Neural cell (in vitro differentiated cells): Measurements from ENCODE around the gene RPS6KA2. TPM values are rescaled to one million over a fixed set of nuclear protein-coding genes. Genes with fewer than 3 reads are reported as not detected.

Experiments
- H2AFZ ChIP-seq: fragments of 200-600, 300-800 bp; sonication (generic), shearing (Covaris generic); 2 replicates; pipeline ENCODE4 v1.6.0; 2014; ENCODE audit warnings: low read depth, mild to moderate bottlenecking, antibody characterized with exemption, low read length, moderate library complexity
- H3F3A ChIP-seq: fragments of 200-600 bp; shearing (Covaris generic); 2 replicates; pipeline ENCODE4 v1.6.1; 2016; ENCODE audit warnings: mild to moderate bottlenecking, moderate library complexity, mixed read lengths, antibody characterized with exemption, low read length; ENCODE audit not compliant: insufficient read depth, poor library complexity, severe bottlenecking
- H3K27ac ChIP-seq: fragments of 200-600, 300-800 bp; sonication (generic), shearing (Covaris generic); 2 replicates; pipeline ENCODE4 v1.5.1; 2014; ENCODE audit warnings: mild to moderate bottlenecking, low read length, moderate library complexity
- H3K27me3 ChIP-seq: fragments of 300-800, 200-600 bp; sonication (generic), shearing (Covaris generic); 2 replicates; pipeline ENCODE4 v1.6.0; 2014; ENCODE audit warnings: mild to moderate bottlenecking, low read depth, low read length, moderate library complexity; ENCODE audit not compliant: insufficient read depth
- H3K36me3 ChIP-seq: fragments of 300-800, 200-600 bp; sonication (generic), shearing (Covaris generic); 2 replicates; pipeline ENCODE4 v1.5.1; 2014; ENCODE audit warnings: mild to moderate bottlenecking, antibody characterized with exemption, low read length, moderate library complexity; ENCODE audit not compliant: insufficient read depth
- H3K4me2 ChIP-seq: fragments of 300-800, 200-600 bp; sonication (generic), shearing (Covaris generic); 2 replicates; pipeline ENCODE4 v1.6.0; 2014; ENCODE audit warnings: mild to moderate bottlenecking, low read length
- H3K4me3 ChIP-seq: fragments of 300-800, 200-600 bp; sonication (generic), shearing (Covaris generic); 2 replicates; pipeline ENCODE4 v1.5.1; 2014; ENCODE audit warnings: mild to moderate bottlenecking, low read length, moderate library complexity
- H3K79me2 ChIP-seq: fragments of 200-600 bp; shearing (Covaris generic); replicated peaks from 2 replicates; pipeline ENCODE4 v1.6.0; 2014; ENCODE audit warnings: mild to moderate bottlenecking, low read length, moderate library complexity; ENCODE audit not compliant: insufficient read depth
- H3K9ac ChIP-seq: fragments of 300-800, 200-600 bp; sonication (generic), shearing (Covaris generic); 2 replicates; pipeline ENCODE4 v1.6.1; 2016; ENCODE audit warnings: mild to moderate bottlenecking, low read length, mixed read lengths
- H3K9me2 ChIP-seq: fragments of 200-600 bp; shearing (Covaris generic); 2 replicates; pipeline ENCODE4 v1.6.1; 2016; ENCODE audit warnings: mild to moderate bottlenecking, low read length, mixed read lengths; ENCODE audit not compliant: insufficient read depth
- H3K9me3 ChIP-seq: fragments of 200-600, 300-800 bp; sonication (generic), shearing (Covaris generic); 2 replicates; pipeline ENCODE4 v1.6.1; 2016; ENCODE audit warnings: mild to moderate bottlenecking, mixed run types, low read length, moderate library complexity, mixed read lengths
- H4K20me1 ChIP-seq: fragments of 200-600 bp; shearing (Covaris generic); 2 replicates; pipeline ENCODE4 v1.6.1; 2016; ENCODE audit warnings: mild to moderate bottlenecking, mixed run types; ENCODE audit not compliant: insufficient read depth
- CTCF ChIP-seq: fragments of 450-650 bp; IDR thresholded peaks from 2 replicates; pipeline ENCODE4 v1.5.1; 2014; ENCODE audit warnings: antibody characterized with exemption, mild to moderate bottlenecking, moderate library complexity; ENCODE audit not compliant: poor library complexity, severe bottlenecking
- EP300 ChIP-seq: fragments of 450-650 bp; conservative IDR thresholded peaks from 2 replicates; pipeline ENCODE4 v1.6.1; 2014; ENCODE audit warnings: antibody characterized with exemption, mild to moderate bottlenecking, moderate library complexity; ENCODE audit not compliant: poor library complexity, severe bottlenecking
- EZH2 ChIP-seq: fragments of 200-600, 300-800 bp; shearing (Covaris generic), sonication (generic); IDR thresholded peaks from 2 replicates; pipeline ENCODE4 v1.6.1; 2014; ENCODE audit warnings: antibody characterized with exemption, low read length, borderline replicate concordance, mild to moderate bottlenecking; ENCODE audit not compliant: insufficient read depth, poor library complexity, severe bottlenecking
- MXI1 ChIP-seq: fragments of 450-650 bp; conservative IDR thresholded peaks from 2 replicates; pipeline ENCODE4 v1.6.1; 2014; ENCODE audit warnings: antibody characterized with exemption, mild to moderate bottlenecking; ENCODE audit not compliant: poor library complexity, severe bottlenecking
- POLR2AphosphoS5 ChIP-seq: IDR thresholded peaks from 2 replicates; pipeline ENCODE4 v1.6.1; 2012
- RAD21 ChIP-seq: fragments of 450-650 bp; conservative IDR thresholded peaks from 2 replicates; pipeline ENCODE4 v1.6.1; 2014; ENCODE audit warnings: antibody characterized with exemption, mild to moderate bottlenecking, moderate library complexity
- REST ChIP-seq: IDR thresholded peaks from 2 replicates; pipeline ENCODE4 v1.6.1; 2012; ENCODE audit warnings: borderline replicate concordance
- SMC3 ChIP-seq: fragments of 450-650 bp; conservative IDR thresholded peaks from 2 replicates; pipeline ENCODE4 v1.6.1; 2014; ENCODE audit warnings: antibody characterized with exemption, mild to moderate bottlenecking, moderate library complexity; ENCODE audit not compliant: poor library complexity
- TAF1 ChIP-seq: IDR thresholded peaks from 2 replicates; pipeline ENCODE4 v1.6.1; 2012; ENCODE audit warnings: low read depth
- polyA plus RNA-seq: library from polyadenylated mRNA; depleted of rRNA; stranded (reverse); fragments of >200 nt; gene quantifications from 2 replicates; pipeline ENCODE4 v1.2.3, GENCODE V29; 2014

RPS6KA2 gene
- polyA plus RNA-seq, 1 donor from 2014 or later, result 34.3 TPM

- Histone ChIP-seq H4K20me1 (no peaks in the 10 kb centered on the region), H3K79me2 (peaks cover 4% of the 10 kb centered on the region)
Measured at GRCh38 chr6:166559662-166560061, 67.4 kb downstream of the RPS6KA2 start.

GRCh38 chr6:166559211-166559610 is 67.8 kb downstream of the RPS6KA2 start:
- H3K4me2 ChIP-seq, result no peak overlapping the region
- no peaks in the 10 kb centered on the region for H4K20me1 ChIP-seq
- H3K27me3 ChIP-seq, result no peaks in the 10 kb centered on the region
- peaks cover 6% of the 10 kb centered on the region for H3K9me3 ChIP-seq
- no peak overlapping the region for H3K9ac ChIP-seq
- no peaks in the 10 kb centered on the region for H3K9me2 ChIP-seq
- no peak overlapping the region for H2AFZ ChIP-seq
- H3K4me3 ChIP-seq, result no peak overlapping the region
- peaks cover 4% of the 10 kb centered on the region for H3K36me3 ChIP-seq
- peaks cover 4% of the 10 kb centered on the region for H3K79me2 ChIP-seq
- H3F3A ChIP-seq, result no peaks in the 10 kb centered on the region
- H3K27ac ChIP-seq, result no peak overlapping the region
- TF ChIP-seq SMC3 (no peak), RAD21 (no peak), MXI1 (no peak), CTCF (no peak), POLR2AphosphoS5 (no peak), EP300 (no peak), EZH2 (no peak), TAF1 (no peak)

More at GRCh38 chr6:166559662-166560061, 67.4 kb downstream of the RPS6KA2 start:
- H3F3A ChIP-seq, result no peaks in the 10 kb centered on the region
- peaks cover 6% of the 10 kb centered on the region for H3K9me3 ChIP-seq
- TF ChIP-seq TAF1 (no peak), RAD21 (no peak), POLR2AphosphoS5 (no peak), CTCF (no peak), REST (no peak), SMC3 (no peak), EZH2 (no peak), EP300 (no peak), MXI1 (no peak)
- no peak overlapping the region for H3K27ac ChIP-seq
- H3K9me2 ChIP-seq, result no peaks in the 10 kb centered on the region
- H3K9ac ChIP-seq, result no peak overlapping the region
- no peaks in the 10 kb centered on the region for H3K27me3 ChIP-seq
- H3K4me2 ChIP-seq, result no peak overlapping the region
- H3K36me3 ChIP-seq, result peaks cover 4% of the 10 kb centered on the region
- no peak overlapping the region for H2AFZ ChIP-seq
- no peak overlapping the region for H3K4me3 ChIP-seq
